Liver (tissue), 2 donors: ENCODE data around the gene SCUBE3.

Experiments
- CTCF ChIP-seq: fragments of 150-350 bp; IDR thresholded peaks from 2 replicates; pipeline ENCODE4 v1.5.1; 2017; ENCODE audit warnings: improper control_type of control experiment, low read depth, low read length; ENCODE audit not compliant: missing input control
- FOXA1 ChIP-seq: IDR thresholded peaks from 2 replicates; pipeline ENCODE4 v1.6.1; 2016; ENCODE audit warnings: antibody characterized with exemption
- REST ChIP-seq: IDR thresholded peaks from 2 replicates; pipeline ENCODE4 v1.6.1; 2016; ENCODE audit warnings: antibody characterized with exemption, mild to moderate bottlenecking
- YY1 ChIP-seq: IDR thresholded peaks from 2 replicates; pipeline ENCODE4 v1.6.1; 2016; ENCODE audit warnings: antibody characterized with exemption, mild to moderate bottlenecking
- ZBTB33 ChIP-seq: IDR thresholded peaks from 2 replicates; pipeline ENCODE4 v1.6.1; 2016; ENCODE audit warnings: antibody characterized with exemption
- donor health status: healthy.

- no peak for TF ChIP-seq CTCF
- no peak for TF ChIP-seq REST
- TF ChIP-seq YY1 = no peak
- TF ChIP-seq ZBTB33 = no peak
- TF ChIP-seq FOXA1 = no peak
These were observed 54.1 kb downstream of the SCUBE3 start for GRCh38 chr6:35267897-35268296.
